K562 (cell line): ENCODE measurements around the gene SNRNP48.

Experiments
- CTCF ChIP-seq, 3 experiments: IDR thresholded peaks in 2 of 3; conservative IDR thresholded peaks in 1 of 3; 2 replicates each; pipeline ENCODE4 v1.5.1; 2011 to 2012; ENCODE audit warnings: low read length in 3 of 3, mild to moderate bottlenecking in 3 of 3, control low read depth in 2 of 3, improper control_type of control experiment in 1 of 3, inconsistent platforms in 1 of 3, low read depth in 1 of 3, mixed read lengths in 1 of 3, moderate library complexity in 1 of 3; ENCODE audit not compliant: insufficient read depth in 2 of 3
- MYC ChIP-seq, 2 experiments: fragments of 250-450 bp in 1 of 2; sonication (Bioruptor Pico) in 1 of 2; IDR thresholded peaks; 2 replicates each; pipeline versions ENCODE4 v1.5.1 to v1.6.1; 2012 to 2021; ENCODE audit warnings: low read depth in 2 of 2, borderline replicate concordance in 1 of 2, improper control_type of control experiment in 1 of 2, low read length in 1 of 2, mild to moderate bottlenecking in 1 of 2, moderate library complexity in 1 of 2
- POLR2AphosphoS5 ChIP-seq: IDR thresholded peaks from 2 replicates; pipeline ENCODE4 v1.6.1; 2011; ENCODE audit warnings: mild to moderate bottlenecking, low read depth, low read length, moderate library complexity; ENCODE audit not compliant: control insufficient read depth, insufficient read depth
- SOX6 ChIP-seq: fragments of 450-650 bp; IDR thresholded peaks from 2 replicates; pipeline ENCODE4 v1.6.1; 2014; ENCODE audit warnings: mild to moderate bottlenecking
- SRSF9 ChIP-seq: fragments of 200-400 bp; formaldehyde crosslinking; IDR thresholded peaks from 2 replicates; pipeline ENCODE4 v1.6.1; 2017; ENCODE audit warnings: low read depth, low read length, borderline replicate concordance
- TCF15 ChIP-seq: fragments of 250-450 bp; sonication (Bioruptor Pico); IDR thresholded peaks from 2 replicates; pipeline ENCODE4 v1.8.0; 2022; ENCODE audit warnings: moderate library complexity, mild to moderate bottlenecking, inconsistent platforms

- TF ChIP-seq SOX6, result no peak
- TF ChIP-seq MYC (IDR thresholded peaks at IDR 0.05; ENCODE audit: low read depth, low read length), result no peak
- TF ChIP-seq MYC (CRISPR knock-in tag; IDR thresholded peaks at IDR 0.05; ENCODE audit: borderline replicate concordance, low read depth), result no peak
- no peak for TF ChIP-seq TCF15 (CRISPR knock-in tag)
- TF ChIP-seq SRSF9, result no peak
- no peak for TF ChIP-seq CTCF (IDR thresholded peaks at IDR 0.05 in 2 of 3, conservative IDR thresholded peaks at IDR 0.05 in 1 of 3; ENCODE audit: insufficient read depth in 2 of 3, low read depth in 1 of 3, low read length in 3 of 3)
- TF ChIP-seq POLR2AphosphoS5, result no peak
Observed at GRCh38 chr6:7593229-7593628, 3.2 kb downstream of the SNRNP48 start.
